Neuronal stem cell (in vitro differentiated cells): Measurements from ENCODE around the gene BMP6.

Experiments used
- DNase-seq: peaks from one replicate; pipeline ENCODE4 v3.0.0-alpha.2; 2013; ENCODE audit warnings: low spot score
- H2AFZ ChIP-seq: one replicate; pipeline ENCODE4 v1.6.1; 2013; ENCODE audit warnings: mild to moderate bottlenecking, low read length, inconsistent platforms
- H2AK5ac ChIP-seq: 2 replicates; pipeline ENCODE4 v1.6.1; 2013; ENCODE audit warnings: low read depth, mild to moderate bottlenecking, inconsistent platforms, low read length, moderate library complexity, mixed read lengths
- H2BK120ac ChIP-seq: 2 replicates; pipeline ENCODE4 v1.6.1; 2013; ENCODE audit warnings: low read depth, mild to moderate bottlenecking, inconsistent platforms, low read length, moderate library complexity, mixed read lengths
- H2BK12ac ChIP-seq: one replicate; pipeline ENCODE4 v1.6.1; 2013; ENCODE audit warnings: low read length, inconsistent platforms
- H2BK15ac ChIP-seq: 2 replicates; pipeline ENCODE4 v1.6.1; 2013; ENCODE audit warnings: mild to moderate bottlenecking, low read length, inconsistent platforms, mixed read lengths
- H2BK5ac ChIP-seq: one replicate; pipeline ENCODE4 v1.6.1; 2013; ENCODE audit warnings: inconsistent platforms, mild to moderate bottlenecking, low read length, moderate library complexity
- H3K14ac ChIP-seq: one replicate; pipeline ENCODE4 v1.6.1; 2013; ENCODE audit warnings: low read length, inconsistent platforms
- H3K18ac ChIP-seq: 2 replicates; pipeline ENCODE4 v1.6.1; 2013; ENCODE audit warnings: low read length, inconsistent platforms
- H3K23ac ChIP-seq: 2 replicates; pipeline ENCODE4 v1.6.1; 2013; ENCODE audit warnings: low read depth, mild to moderate bottlenecking, mixed read lengths, low read length, inconsistent platforms; ENCODE audit not compliant: poor library complexity
- H3K27ac ChIP-seq: replicated peaks from 3 replicates; pipeline ENCODE4 v1.5.1; 2013; ENCODE audit warnings: low read length, inconsistent platforms
- H3K27me3 ChIP-seq, 3 experiments: 2 replicates each; pipeline ENCODE4 v1.6.1; 2013; ENCODE audit warnings: low read length in 3 of 3, mild to moderate bottlenecking in 2 of 3, inconsistent platforms in 1 of 3, low read depth in 1 of 3, mixed read lengths in 1 of 3, moderate library complexity in 1 of 3; ENCODE audit not compliant: control insufficient read depth in 3 of 3, insufficient read depth in 3 of 3
- H3K36me3 ChIP-seq, 2 donors: replicated peaks in 1 of 2; 2 replicates each; pipeline ENCODE4 v1.6.1; 2013; ENCODE audit warnings: low read length in 2 of 2; ENCODE audit not compliant: control insufficient read depth in 2 of 2, insufficient read depth in 2 of 2
- H3K4ac ChIP-seq: 2 replicates; pipeline ENCODE4 v1.6.1; 2013; ENCODE audit warnings: inconsistent platforms, mild to moderate bottlenecking, low read length, moderate library complexity
- H3K4me1 ChIP-seq, 2 donors: 1 replicate in 1 of 2; 2 replicates in 1 of 2; pipeline ENCODE4 v1.6.1; 2013; ENCODE audit warnings: low read length in 2 of 2, low read depth in 1 of 2; ENCODE audit not compliant: control insufficient read depth in 2 of 2, insufficient read depth in 1 of 2
- H3K4me2 ChIP-seq: one replicate; pipeline ENCODE4 v1.6.1; 2013; ENCODE audit warnings: mild to moderate bottlenecking, low read length, inconsistent platforms; ENCODE audit not compliant: insufficient read depth, poor library complexity, severe bottlenecking
- H3K4me3 ChIP-seq, 2 donors: 2 replicates each; pipeline ENCODE4 v1.5.1; 2013; ENCODE audit warnings: low read length in 2 of 2, mild to moderate bottlenecking in 2 of 2, inconsistent platforms in 1 of 2, moderate library complexity in 1 of 2
- H3K79me1 ChIP-seq: one replicate; pipeline ENCODE4 v1.6.1; 2013; ENCODE audit warnings: low read depth, mild to moderate bottlenecking, inconsistent platforms, low read length, moderate library complexity
- H3K9ac ChIP-seq: one replicate; pipeline ENCODE4 v1.6.1; 2013; ENCODE audit warnings: mild to moderate bottlenecking, low read depth, low read length, inconsistent platforms; ENCODE audit not compliant: poor library complexity
- H3K9me3 ChIP-seq, 2 donors: replicated peaks in 1 of 2; 2 replicates each; pipeline versions ENCODE3 to v1.6.1; 2013; ENCODE audit warnings: low read length in 2 of 2, mild to moderate bottlenecking in 2 of 2, inconsistent platforms in 1 of 2, low read depth in 1 of 2, mixed read lengths in 1 of 2, moderate library complexity in 1 of 2; ENCODE audit not compliant: control insufficient read depth in 2 of 2, insufficient read depth in 1 of 2
- H4K8ac ChIP-seq: one replicate; pipeline ENCODE4 v1.6.1; 2013; ENCODE audit warnings: low read depth, mild to moderate bottlenecking, inconsistent platforms, low read length, moderate library complexity
- H4K91ac ChIP-seq: one replicate; pipeline ENCODE4 v1.6.1; 2013; ENCODE audit warnings: low read length, low read depth, mild to moderate bottlenecking, inconsistent platforms; ENCODE audit not compliant: poor library complexity
- WGBS, 2 donors: extraction: QIAGEN DNeasy Blood & Tissue Kit; methylation state at CpG; one replicate each; pipeline ENCODE4 v1.1.7; 2013; ENCODE audit warnings: missing lambda C conversion rate in 2 of 2, mixed read lengths in 1 of 2; ENCODE audit not compliant: insufficient read length in 2 of 2, insufficient replicate concordance in 1 of 2; ENCODE audit errors: extremely low coverage in 2 of 2; 5-methylcytosine and 5-hydroxymethylcytosine counted together

Gene BMP6

DNA sequence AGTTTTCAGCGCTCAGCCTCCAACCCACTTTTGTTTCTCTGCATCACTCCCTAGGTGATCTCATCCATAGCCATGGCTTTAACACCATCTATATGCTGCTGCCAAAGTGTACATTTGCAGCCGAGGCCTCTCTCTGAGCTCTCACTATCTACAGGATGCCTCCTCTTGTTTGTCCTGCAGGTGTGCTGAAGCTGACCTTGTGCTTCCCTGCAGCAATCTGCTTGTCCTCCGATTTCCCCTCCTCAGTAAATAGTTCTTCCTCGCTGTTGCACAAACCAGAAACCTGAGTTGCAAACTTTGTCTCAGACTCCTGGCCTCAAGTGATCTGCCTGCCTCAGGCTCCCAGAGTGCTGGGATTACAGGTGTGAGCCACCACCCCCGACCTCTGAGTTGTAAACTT is 188.4 kb downstream of the BMP6 start:
- Histone ChIP-seq H2BK120ac (no peak overlapping the region), H3K4me2 (no peak overlapping the region), H3K9me3 (no peaks in the 10 kb centered on the region), H3K14ac (no peak overlapping the region), H3K23ac (no peak overlapping the region), H2BK15ac (no peak overlapping the region), H3K36me3 (no peaks in the 10 kb centered on the region), H2BK5ac (no peak overlapping the region), H3K79me1 (no peaks in the 10 kb centered on the region), H3K9ac (no peak overlapping the region), H3K27me3 (peaks cover 0 to 74% (median 8%) of the 10 kb centered on the region in 3 experiments), H4K8ac (no peak overlapping the region), H4K91ac (no peak overlapping the region), H3K4me1 (peaks cover 1 to 9% of the 10 kb centered on the region in 2 donors), H3K4me3 (no peak overlapping the region), H3K27ac (no peak overlapping the region), H3K4ac (no peak overlapping the region), H2AFZ (no peak overlapping the region), H2BK12ac (no peak overlapping the region), H2AK5ac (no peak overlapping the region), H3K18ac (no peak overlapping the region)
- WGBS, 2 donors = no CpG with 5 or more reads among the region's 5 CpGs
- DNase-seq = no peak

DNA sequence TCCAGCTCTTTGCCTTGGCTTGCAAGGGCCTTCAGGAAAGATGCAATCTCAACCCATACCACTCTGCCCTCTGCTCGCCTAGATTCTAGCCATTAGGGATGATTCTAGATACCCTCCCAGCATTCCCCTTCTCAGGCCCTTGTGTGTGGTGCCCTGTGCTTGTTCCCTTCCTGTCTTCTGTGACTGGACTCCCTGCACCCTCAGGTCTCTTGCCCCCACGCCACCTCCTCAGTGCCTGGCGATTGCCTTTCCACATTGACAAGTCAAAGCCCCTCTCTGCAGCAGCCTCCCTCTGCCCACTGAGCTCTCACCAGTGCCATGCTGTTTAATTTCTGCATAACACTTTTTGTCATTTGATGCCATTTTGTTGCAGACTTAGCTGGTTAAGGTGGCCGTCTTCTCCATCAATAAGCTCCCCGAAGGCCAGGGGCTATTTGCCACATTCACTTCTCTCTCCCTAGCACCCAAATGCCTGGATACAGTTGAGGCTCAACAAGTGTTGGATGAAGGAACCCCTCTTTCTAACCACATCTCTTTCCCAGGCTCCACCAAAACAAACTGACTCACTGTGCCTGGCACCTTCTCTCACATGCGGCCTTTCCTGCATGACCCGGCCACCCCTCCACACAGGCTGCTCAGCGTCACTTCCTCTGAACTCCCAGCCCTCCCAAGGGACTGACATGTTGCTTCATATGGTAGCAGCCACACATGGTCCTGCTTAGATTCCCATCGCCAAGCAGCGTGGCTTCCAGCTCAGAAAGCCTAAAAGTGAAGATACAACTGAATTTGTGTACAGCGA is 189.3 kb downstream of the BMP6 start:
- Histone ChIP-seq H2AK5ac (no peak overlapping the region), H3K18ac (no peak overlapping the region), H3K9me3 (no peaks in the 10 kb centered on the region), H3K4me1 (peaks cover 0 to 9% of the 10 kb centered on the region in 2 donors), H3K36me3 (no peaks in the 10 kb centered on the region), H3K4me3 (no peak overlapping the region), H4K91ac (no peak overlapping the region), H3K79me1 (no peaks in the 10 kb centered on the region), H3K4me2 (no peak overlapping the region), H3K27ac (no peak overlapping the region), H4K8ac (no peak overlapping the region), H2BK5ac (no peak overlapping the region), H3K9ac (no peak overlapping the region), H2AFZ (no peak overlapping the region), H3K27me3 (peaks cover 0 to 82% (median 8%) of the 10 kb centered on the region in 3 experiments), H3K14ac (no peak overlapping the region), H2BK120ac (no peak overlapping the region), H2BK12ac (no peak overlapping the region), H2BK15ac (no peak overlapping the region), H3K23ac (no peak overlapping the region), H3K4ac (no peak overlapping the region)
- no peak for DNase-seq
- WGBS, 2 donors = no CpG with 5 or more reads among the region's 11 CpGs

DNA sequence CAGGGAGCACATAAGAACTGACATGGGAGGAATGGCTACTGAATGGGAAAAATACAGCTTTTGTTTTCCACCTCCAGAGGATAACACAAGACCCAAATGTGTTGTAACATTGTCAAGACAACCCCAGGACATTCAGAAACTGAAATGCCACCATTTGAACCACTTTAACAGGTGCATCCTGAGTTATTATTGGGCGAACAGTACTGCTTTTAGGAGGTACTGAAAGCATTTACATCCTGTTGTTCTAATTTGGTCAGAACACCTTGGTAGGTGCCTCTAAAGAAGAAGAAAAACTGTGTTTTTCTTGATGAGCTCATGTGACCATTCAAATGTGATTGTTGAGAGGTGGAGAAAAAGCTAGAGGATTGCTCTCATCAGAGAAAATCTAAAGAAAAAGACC is 191.1 kb downstream of the BMP6 start:
- peaks cover 0 to 75% (median 8%) of the 10 kb centered on the region in 3 experiments for H3K27me3 ChIP-seq

DNA sequence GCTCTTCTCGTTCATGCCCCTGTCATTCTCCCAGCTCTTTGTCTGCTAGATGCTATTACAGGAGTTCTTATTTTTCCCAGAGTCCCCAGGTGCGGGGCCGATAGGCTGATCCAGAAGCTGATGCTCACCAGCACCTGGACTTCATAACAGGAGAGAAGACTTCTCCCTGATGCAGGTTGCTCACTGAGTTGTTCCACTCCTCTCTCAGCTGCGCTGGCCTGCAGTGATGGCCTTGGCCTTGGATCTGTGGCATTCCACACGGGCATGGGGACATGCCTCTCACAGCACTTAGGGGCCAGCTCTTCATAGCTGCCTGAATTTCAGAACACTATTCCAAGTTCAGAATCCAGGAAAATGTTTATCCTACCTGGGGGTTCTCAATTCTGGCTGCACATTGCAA is 191.8 kb downstream of the BMP6 start:
- Histone ChIP-seq H2BK15ac (no peak overlapping the region), H2BK120ac (no peak overlapping the region), H3K27me3 (peaks cover 0 to 67% (median 4%) of the 10 kb centered on the region in 3 experiments), H3K9ac (no peak overlapping the region), H3K23ac (no peak overlapping the region), H3K4me2 (no peak overlapping the region), H2BK5ac (no peak overlapping the region), H3K4me3 (no peak overlapping the region), H2AFZ (no peak overlapping the region), H2AK5ac (no peak overlapping the region), H4K8ac (no peak overlapping the region), H2BK12ac (no peak overlapping the region), H3K4me1 (peaks cover 0 to 6% of the 10 kb centered on the region in 2 donors), H3K27ac (no peak overlapping the region), H3K79me1 (no peaks in the 10 kb centered on the region), H3K9me3 (no peaks in the 10 kb centered on the region), H4K91ac (no peak overlapping the region), H3K4ac (no peak overlapping the region), H3K36me3 (no peaks in the 10 kb centered on the region), H3K18ac (no peak overlapping the region), H3K14ac (no peak overlapping the region)
- no CpG with 5 or more reads among the region's 5 CpGs for WGBS, 2 donors
- no peak for DNase-seq

More for the DNA sequence above, 191.1 kb downstream of the BMP6 start:
- Histone ChIP-seq H3K18ac (no peak overlapping the region), H2BK15ac (no peak overlapping the region), H2BK120ac (no peak overlapping the region), H3K4me1 (peaks cover 0 to 6% of the 10 kb centered on the region in 2 donors), H3K9ac (no peak overlapping the region), H2BK12ac (no peak overlapping the region), H2BK5ac (no peak overlapping the region), H3K4me3 (no peak overlapping the region), H3K23ac (no peak overlapping the region), H3K79me1 (no peaks in the 10 kb centered on the region), H3K4ac (no peak overlapping the region), H4K8ac (no peak overlapping the region), H4K91ac (no peak overlapping the region), H2AFZ (no peak overlapping the region), H3K36me3 (no peaks in the 10 kb centered on the region), H3K27ac (no peak overlapping the region), H3K4me2 (no peak overlapping the region), H3K14ac (no peak overlapping the region), H2AK5ac (no peak overlapping the region), H3K9me3 (no peaks in the 10 kb centered on the region)
- no peak for DNase-seq
- WGBS, 2 donors = no CpG with 5 or more reads among the region's 1 CpG
